ENCODE results near the gene PLEKHH2. TPM values are rescaled to one million over a fixed set of nuclear protein-coding genes. Genes with fewer than 3 reads are reported as not detected.

The PLEKHH2 gene
- total and polyA plus RNA-seq, 2 experiments from 2014 or later, result 1.1 to 2.2 TPM

DNA sequence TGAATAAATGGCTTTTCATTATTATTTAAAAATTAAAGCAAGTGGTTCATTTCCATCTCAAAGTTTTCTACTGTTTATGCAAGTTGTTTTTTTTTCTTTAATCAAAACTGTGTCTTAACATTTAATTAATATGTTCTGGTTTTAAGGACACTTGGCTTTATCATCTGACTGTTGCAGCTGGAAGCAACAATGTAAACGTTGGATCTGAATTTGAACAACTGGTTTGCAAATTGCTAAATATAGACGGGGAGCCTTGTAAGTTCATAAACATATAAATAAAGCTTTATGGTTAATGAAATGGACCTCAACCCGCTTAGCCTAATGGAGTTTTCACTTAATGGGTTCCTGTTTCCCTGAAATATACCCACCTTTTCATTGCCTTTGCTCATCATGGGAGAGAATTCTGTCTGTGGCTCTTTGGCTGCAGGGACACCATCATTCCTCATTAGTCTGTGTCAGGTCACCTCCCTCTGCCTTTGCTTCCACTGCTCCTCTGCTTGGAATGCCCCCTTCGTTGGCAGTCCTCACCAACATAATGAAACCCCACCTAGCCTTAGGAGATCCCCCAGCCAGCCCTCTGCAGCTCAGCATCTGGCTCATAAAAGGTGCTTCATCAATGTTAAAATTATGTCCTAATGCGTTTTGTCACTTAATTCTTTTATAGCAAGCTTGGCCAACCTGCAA is 92.6 kb downstream of the PLEKHH2 start:
- Histone ChIP-seq H3K4me3 (no peak overlapping the region), H3K4me2 (ENCODE audit: unreplicated experiment) (no peak overlapping the region), H3K9me3 (ENCODE audit: low read depth) (no peaks in the 10 kb centered on the region), H3K9ac (no peak overlapping the region), H4K20me1 (ENCODE audit: insufficient read depth) (no peaks in the 10 kb centered on the region), H3K27me3 (replicated peaks; ENCODE audit: insufficient read depth) (no peaks in the 10 kb centered on the region), H3K79me2 (ENCODE audit: insufficient read depth) (no peaks in the 10 kb centered on the region), H3K9me2 (ENCODE audit: insufficient read depth) (no peaks in the 10 kb centered on the region), H3F3A (ENCODE audit: insufficient read depth) (no peaks in the 10 kb centered on the region), H3K4me1 (ENCODE audit: insufficient read depth) (no peaks in the 10 kb centered on the region), H3K36me3 (ENCODE audit: low read depth) (no peaks in the 10 kb centered on the region), H2AFZ (no peak overlapping the region), H3K27ac (no peak overlapping the region)
- in situ Hi-C loops (cut with MboI), result no loop called here
- no peak for TF ChIP-seq EZH2 (IDR thresholded peaks at IDR 0.05; ENCODE audit: insufficient read depth, poor library complexity, severe bottlenecking)
- no peak for TF ChIP-seq EZH2phosphoT487 (IDR thresholded peaks at IDR 0.05; ENCODE audit: insufficient read depth, low read depth)
- DNase-seq, result no peak
- 59 to 60% methylated on average over 5 of the region's 5 CpGs for WGBS, 2 experiments (ENCODE audit: low coverage in 1 of 2, low lambda C conversion rate in 2 of 2, missing lambda C conversion rate in 2 of 2)

DNA sequence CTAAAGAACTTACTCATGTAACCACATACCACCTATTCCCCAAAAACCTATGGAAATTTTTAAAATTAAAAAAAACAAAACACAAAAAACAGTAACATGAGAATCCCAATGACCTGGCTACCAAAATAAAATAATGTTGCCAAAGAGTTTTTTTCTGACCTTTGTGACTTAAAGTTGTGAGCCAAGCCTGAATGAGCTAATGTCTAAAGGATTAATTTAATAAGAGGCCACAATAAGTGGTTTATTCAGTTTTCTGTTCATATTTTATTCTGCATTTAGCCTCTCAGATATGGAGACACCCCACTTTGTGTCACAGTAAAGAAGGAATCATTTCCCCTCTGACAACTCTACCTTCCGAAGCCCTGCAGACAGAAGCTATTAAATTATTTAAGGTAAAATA is 94.2 kb downstream of the PLEKHH2 start:
- Histone ChIP-seq H3K4me1 (ENCODE audit: insufficient read depth) (no peaks in the 10 kb centered on the region), H3K27ac (no peak overlapping the region), H2AFZ (no peak overlapping the region), H3K9me3 (ENCODE audit: low read depth) (no peaks in the 10 kb centered on the region), H3F3A (ENCODE audit: insufficient read depth) (peaks cover under 1% of the 10 kb centered on the region; the same call in 1 of the 2 replicates), H3K4me3 (no peak overlapping the region), H3K9ac (no peak overlapping the region), H3K27me3 (replicated peaks; ENCODE audit: insufficient read depth) (no peaks in the 10 kb centered on the region), H3K79me2 (ENCODE audit: insufficient read depth) (no peaks in the 10 kb centered on the region), H3K9me2 (ENCODE audit: insufficient read depth) (no peaks in the 10 kb centered on the region), H4K20me1 (ENCODE audit: insufficient read depth) (no peaks in the 10 kb centered on the region), H3K36me3 (ENCODE audit: low read depth) (no peaks in the 10 kb centered on the region), H3K4me2 (ENCODE audit: unreplicated experiment) (no peak overlapping the region)
- 96 to 100% methylated on average over 1 of the region's 1 CpG for WGBS, 2 experiments (ENCODE audit: low coverage in 1 of 2, low lambda C conversion rate in 2 of 2, missing lambda C conversion rate in 2 of 2)
- TF ChIP-seq EZH2 (IDR thresholded peaks at IDR 0.05; ENCODE audit: insufficient read depth, poor library complexity, severe bottlenecking) (no peak), EZH2phosphoT487 (IDR thresholded peaks at IDR 0.05; ENCODE audit: insufficient read depth, low read depth) (no peak)
- DNase-seq, result peak; percentile 4
- in situ Hi-C loops (cut with MboI), result no loop called here

DNA sequence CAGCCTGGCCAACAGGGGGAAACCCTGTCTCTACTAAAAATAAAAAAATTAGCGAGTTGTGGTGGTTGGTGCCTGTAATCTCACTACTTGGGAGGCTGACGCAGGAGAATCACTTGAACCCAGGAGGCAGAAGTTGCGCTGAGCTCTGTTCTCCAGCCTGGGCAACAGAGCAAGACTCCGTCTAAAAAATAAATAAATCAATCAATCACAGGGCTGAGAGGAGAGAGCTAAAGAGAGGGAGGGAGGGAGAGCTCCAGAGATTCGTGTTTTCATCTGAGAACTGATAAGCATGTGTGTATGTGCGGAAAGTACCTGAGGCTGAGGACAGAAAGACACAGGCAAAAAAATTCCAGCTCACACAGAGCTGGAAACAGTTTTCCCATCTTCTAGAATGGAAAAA is 99.6 kb downstream of the PLEKHH2 start:
- Histone ChIP-seq H3K9me2 (ENCODE audit: insufficient read depth) (no peaks in the 10 kb centered on the region), H3K9ac (no peak overlapping the region), H3K4me2 (ENCODE audit: unreplicated experiment) (no peak overlapping the region), H4K20me1 (ENCODE audit: insufficient read depth) (no peaks in the 10 kb centered on the region), H3F3A (ENCODE audit: insufficient read depth) (peaks cover 22% of the 10 kb centered on the region), H3K4me1 (ENCODE audit: insufficient read depth) (peaks cover 19% of the 10 kb centered on the region), H3K79me2 (ENCODE audit: insufficient read depth) (no peaks in the 10 kb centered on the region), H3K27ac (peak overlapping the region; percentile 66; the same call in 1 of the 2 replicates), H3K9me3 (ENCODE audit: low read depth) (no peaks in the 10 kb centered on the region), H3K36me3 (ENCODE audit: low read depth) (no peaks in the 10 kb centered on the region), H2AFZ (no peak overlapping the region), H3K27me3 (replicated peaks; ENCODE audit: insufficient read depth) (no peaks in the 10 kb centered on the region), H3K4me3 (no peak overlapping the region)
- no peak for TF ChIP-seq EZH2 (IDR thresholded peaks at IDR 0.05; ENCODE audit: insufficient read depth, poor library complexity, severe bottlenecking)
- no peak for TF ChIP-seq EZH2phosphoT487 (IDR thresholded peaks at IDR 0.05; ENCODE audit: insufficient read depth, low read depth)
- 94% methylated on average over 6 of the region's 6 CpGs for WGBS, 2 experiments (ENCODE audit: low coverage in 1 of 2, low lambda C conversion rate in 2 of 2, missing lambda C conversion rate in 2 of 2)
- in situ Hi-C loops (cut with MboI), result no loop called here
- no peak for DNase-seq

DNA sequence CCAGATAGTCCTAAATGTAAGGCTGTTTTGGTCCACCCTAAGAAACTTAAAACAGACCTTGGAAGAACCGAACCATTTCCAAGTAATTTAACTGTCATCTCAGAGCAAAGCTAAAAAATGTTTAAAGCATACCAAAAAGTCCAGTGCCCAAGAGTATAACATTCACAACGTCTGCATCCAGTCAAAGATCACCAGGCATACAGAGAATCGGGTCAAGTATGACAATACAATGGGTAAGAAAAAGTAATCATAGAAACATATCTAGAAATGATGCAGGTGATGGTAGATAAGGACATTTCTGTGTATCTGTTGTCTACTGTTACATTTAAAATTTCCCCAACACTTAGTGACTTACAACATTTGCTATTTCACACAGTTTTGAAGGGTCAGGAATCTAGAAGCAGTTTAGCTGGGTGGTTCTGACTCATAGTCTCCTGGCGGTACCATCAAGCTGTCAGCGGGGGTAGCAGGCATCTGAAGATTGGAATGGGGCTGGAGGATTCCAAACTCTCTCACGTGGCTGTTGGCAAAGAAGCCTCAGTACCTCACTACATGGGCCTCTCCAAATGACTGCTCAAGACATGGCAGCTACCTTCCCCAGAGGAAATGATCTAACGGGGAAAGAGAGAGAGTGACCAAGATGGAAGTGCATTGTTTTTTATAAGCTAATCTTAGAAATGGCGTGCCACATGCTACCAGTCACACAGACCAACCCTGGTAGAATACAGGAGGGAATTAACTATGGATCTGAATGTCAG is 100.2 kb downstream of the PLEKHH2 start:
- in situ Hi-C loops (cut with MboI), result no loop called here
- Histone ChIP-seq H2AFZ (peak overlapping the region; percentile 64), H3K4me1 (ENCODE audit: insufficient read depth) (peaks cover 19% of the 10 kb centered on the region), H3K36me3 (ENCODE audit: low read depth) (no peaks in the 10 kb centered on the region), H3K79me2 (ENCODE audit: insufficient read depth) (no peaks in the 10 kb centered on the region), H3F3A (ENCODE audit: insufficient read depth) (peaks cover 22% of the 10 kb centered on the region), H3K9ac (no peak overlapping the region), H3K4me2 (ENCODE audit: unreplicated experiment) (peak overlapping the region; percentile 41), H3K27me3 (replicated peaks; ENCODE audit: insufficient read depth) (no peaks in the 10 kb centered on the region), H3K9me2 (ENCODE audit: insufficient read depth) (no peaks in the 10 kb centered on the region), H3K9me3 (ENCODE audit: low read depth) (no peaks in the 10 kb centered on the region), H3K4me3 (no peak overlapping the region), H3K27ac (peak overlapping the region; percentile 66), H4K20me1 (ENCODE audit: insufficient read depth) (no peaks in the 10 kb centered on the region)
- DNase-seq, result peak; percentile 87
- TF ChIP-seq EZH2phosphoT487 (IDR thresholded peaks at IDR 0.05; ENCODE audit: insufficient read depth, low read depth) (no peak), EZH2 (IDR thresholded peaks at IDR 0.05; ENCODE audit: insufficient read depth, poor library complexity, severe bottlenecking) (no peak)
- WGBS, 2 experiments (ENCODE audit: low coverage in 1 of 2, low lambda C conversion rate in 2 of 2, missing lambda C conversion rate in 2 of 2), result 58 to 64% methylated on average over 8 of the region's 8 CpGs
